ENCODE measurements around the gene VMP1. TPM values are rescaled to one million over a fixed set of nuclear protein-coding genes. Genes with fewer than 3 reads are reported as not detected.
"Not testable (repeated sequence)": the region's sequence is repeated elsewhere in the genome, so short reads cannot be mapped to it uniquely, and the experiment has no call there.

Gene VMP1
- total RNA-seq, 2 experiments from 2014 or later: 73.6 to 81.1 TPM

DNA sequence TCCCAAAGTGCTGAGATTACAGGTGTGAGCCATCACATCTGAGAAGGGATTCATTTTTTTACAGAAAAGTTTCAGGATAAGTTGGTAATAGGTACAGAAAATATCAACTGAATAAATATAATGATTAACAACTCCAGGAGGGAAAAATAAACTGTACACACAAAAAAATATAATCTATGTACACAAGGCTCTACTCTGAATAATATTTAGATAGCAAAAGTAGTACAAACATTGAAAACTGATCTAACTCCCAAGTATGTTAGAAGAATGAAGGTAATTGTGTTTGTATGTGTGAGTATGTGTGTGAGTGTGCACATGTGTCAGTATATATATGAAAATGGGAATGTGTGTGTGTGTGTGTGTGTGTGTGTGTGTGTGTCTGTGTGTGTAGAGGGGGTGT is 164.9 kb downstream of the VMP1 start:
- CTCF ChIA-PET: interaction anchor here (0.8 kb wide), 1 partner anchor 20 kb away, joined by 3 read pairs; no protein-coding TSS in a partner anchor

DNA sequence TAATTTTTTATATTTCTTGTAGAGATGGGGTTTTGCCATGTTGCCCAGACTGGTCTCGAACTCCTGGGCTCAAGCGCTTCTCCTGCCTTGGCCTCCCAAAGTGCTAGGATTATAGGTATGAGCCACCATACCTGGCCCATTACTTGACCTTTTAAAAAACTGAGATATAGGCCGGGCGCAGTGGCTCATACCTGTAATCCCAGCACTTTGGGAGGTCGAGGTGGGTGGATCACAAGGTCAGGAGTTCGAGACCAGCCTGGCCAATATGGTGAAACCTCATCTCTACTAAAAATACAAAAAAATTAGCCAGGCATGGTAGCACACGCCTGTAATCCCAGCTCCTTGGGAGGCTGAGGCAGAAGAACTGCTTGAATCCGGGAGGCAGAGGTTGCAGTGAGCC is 166.0 kb downstream of the VMP1 start:
- H3K9me3 ChIP-seq (ENCODE audit: control insufficient read depth in 1 of 2, insufficient read depth in 1 of 2, low read length in 2 of 2); H3K27ac ChIP-seq (ENCODE audit: low read depth in 1 of 2, low read length in 2 of 2); H3K4me1 ChIP-seq (ENCODE audit: insufficient read depth, low read length); POLR2A ChIA-PET; H3K9me3 Mint-ChIP-seq; H3K4me3 ChIP-seq (ENCODE audit: low read length); ATAC-seq (ENCODE audit: poor library complexity); H3K27me3 Mint-ChIP-seq; H3K4me1 Mint-ChIP-seq (ENCODE audit: low read depth); intact Hi-C loops (cut with DNase I, micrococcal nuclease); DNase-seq; H3K27me3 ChIP-seq (ENCODE audit: control insufficient read depth in 1 of 2, insufficient read depth in 2 of 2, low read length in 2 of 2); H3K27ac Mint-ChIP-seq; H3K4me3 Mint-ChIP-seq: not testable (repeated sequence)
- CTCF ChIA-PET: interaction anchor here (2.4 kb wide), 1 partner anchor 120 kb away, joined by 5 read pairs; no protein-coding TSS in a partner anchor
- H3K36me3 ChIP-seq (ENCODE audit: insufficient read depth, low read length): peaks cover 46% of the 10 kb centered on the region
- H3K36me3 Mint-ChIP-seq (ENCODE audit: low read depth): peaks cover 66% of the 10 kb centered on the region

More for the DNA sequence above, 164.9 kb downstream of the VMP1 start:
- Histone ChIP-seq H3K4me3 (ENCODE audit: low read length) (no peak overlapping the region), H3K36me3 (ENCODE audit: insufficient read depth, low read length) (peaks cover 41% of the 10 kb centered on the region), H3K27ac (ENCODE audit: low read depth in 1 of 2, low read length in 2 of 2) (no peak overlapping the region), H3K9me3 (ENCODE audit: control insufficient read depth in 1 of 2, insufficient read depth in 1 of 2, low read length in 2 of 2) (no peaks in the 10 kb centered on the region), H3K27me3 (ENCODE audit: control insufficient read depth in 1 of 2, insufficient read depth in 2 of 2, low read length in 2 of 2) (no peaks in the 10 kb centered on the region), H3K4me1 (ENCODE audit: insufficient read depth, low read length) (no peaks in the 10 kb centered on the region)
- intact Hi-C loops (cut with DNase I, micrococcal nuclease): no loop called here
- DNase-seq (no peak), ATAC-seq (ENCODE audit: poor library complexity) (no peak)
- Mint-ChIP-seq H3K27ac (no peak overlapping the region), H3K4me3 (no peak overlapping the region), H3K27me3 (no peaks in the 10 kb centered on the region), H3K36me3 (ENCODE audit: low read depth) (peaks cover 56% of the 10 kb centered on the region), H3K4me1 (ENCODE audit: low read depth) (no peaks in the 10 kb centered on the region), H3K9me3 (no peaks in the 10 kb centered on the region)
- TF ChIP-seq, protein P1, sequence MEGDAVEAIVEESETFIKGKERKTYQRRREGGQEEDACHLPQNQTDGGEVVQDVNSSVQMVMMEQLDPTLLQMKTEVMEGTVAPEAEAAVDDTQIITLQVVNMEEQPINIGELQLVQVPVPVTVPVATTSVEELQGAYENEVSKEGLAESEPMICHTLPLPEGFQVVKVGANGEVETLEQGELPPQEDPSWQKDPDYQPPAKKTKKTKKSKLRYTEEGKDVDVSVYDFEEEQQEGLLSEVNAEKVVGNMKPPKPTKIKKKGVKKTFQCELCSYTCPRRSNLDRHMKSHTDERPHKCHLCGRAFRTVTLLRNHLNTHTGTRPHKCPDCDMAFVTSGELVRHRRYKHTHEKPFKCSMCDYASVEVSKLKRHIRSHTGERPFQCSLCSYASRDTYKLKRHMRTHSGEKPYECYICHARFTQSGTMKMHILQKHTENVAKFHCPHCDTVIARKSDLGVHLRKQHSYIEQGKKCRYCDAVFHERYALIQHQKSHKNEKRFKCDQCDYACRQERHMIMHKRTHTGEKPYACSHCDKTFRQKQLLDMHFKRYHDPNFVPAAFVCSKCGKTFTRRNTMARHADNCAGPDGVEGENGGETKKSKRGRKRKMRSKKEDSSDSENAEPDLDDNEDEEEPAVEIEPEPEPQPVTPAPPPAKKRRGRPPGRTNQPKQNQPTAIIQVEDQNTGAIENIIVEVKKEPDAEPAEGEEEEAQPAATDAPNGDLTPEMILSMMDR (IDR thresholded peaks at IDR 0.05): no peak
- POLR2A ChIA-PET: no interaction called here

DNA sequence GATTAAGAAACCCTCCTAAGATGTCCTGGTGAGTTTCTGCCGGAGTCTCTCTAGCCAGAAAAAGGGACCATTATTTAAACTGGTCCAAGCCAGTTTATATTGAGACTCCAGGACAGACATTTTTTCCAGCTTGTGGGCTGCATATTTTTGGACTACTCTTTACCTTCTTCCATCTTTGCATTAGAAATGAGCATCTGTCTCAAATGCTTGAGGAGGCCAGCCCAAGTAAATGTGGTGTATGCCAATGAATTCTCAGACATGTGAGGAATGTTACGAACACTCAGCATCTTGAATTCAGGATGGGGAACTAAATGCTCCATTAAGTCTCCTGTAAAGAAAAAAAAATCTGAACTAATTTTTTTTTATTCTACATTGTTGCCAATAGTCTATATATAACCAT is 166.9 kb downstream of the VMP1 start:
- TF ChIP-seq, protein P1 (IDR thresholded peaks at IDR 0.05): no peak
- H3K36me3 ChIP-seq (ENCODE audit: insufficient read depth, low read length): peaks cover 49% of the 10 kb centered on the region
- intact Hi-C loops (cut with DNase I, micrococcal nuclease): no loop called here
- H3K4me3 ChIP-seq (ENCODE audit: low read length): no peak overlapping the region
- Mint-ChIP-seq H3K4me1 (ENCODE audit: low read depth) (no peaks in the 10 kb centered on the region), H3K27me3 (no peaks in the 10 kb centered on the region), H3K9me3 (no peaks in the 10 kb centered on the region), H3K4me3 (no peak overlapping the region), H3K36me3 (ENCODE audit: low read depth) (peaks cover 69% of the 10 kb centered on the region), H3K27ac (no peak overlapping the region)
- H3K27ac ChIP-seq (ENCODE audit: low read depth in 1 of 2, low read length in 2 of 2): no peak overlapping the region
- ATAC-seq (ENCODE audit: poor library complexity): no peak
- CTCF ChIA-PET: interaction anchor here (2.4 kb wide), 1 partner anchor 121 kb away, joined by 5 read pairs; no protein-coding TSS in a partner anchor
- H3K9me3 ChIP-seq (ENCODE audit: control insufficient read depth in 1 of 2, insufficient read depth in 1 of 2, low read length in 2 of 2): no peaks in the 10 kb centered on the region
- no peaks in the 10 kb centered on the region for H3K4me1 ChIP-seq (ENCODE audit: insufficient read depth, low read length)
- DNase-seq: no peak
- no peaks in the 10 kb centered on the region for H3K27me3 ChIP-seq (ENCODE audit: control insufficient read depth in 1 of 2, insufficient read depth in 2 of 2, low read length in 2 of 2)
- POLR2A ChIA-PET: no interaction called here

DNA sequence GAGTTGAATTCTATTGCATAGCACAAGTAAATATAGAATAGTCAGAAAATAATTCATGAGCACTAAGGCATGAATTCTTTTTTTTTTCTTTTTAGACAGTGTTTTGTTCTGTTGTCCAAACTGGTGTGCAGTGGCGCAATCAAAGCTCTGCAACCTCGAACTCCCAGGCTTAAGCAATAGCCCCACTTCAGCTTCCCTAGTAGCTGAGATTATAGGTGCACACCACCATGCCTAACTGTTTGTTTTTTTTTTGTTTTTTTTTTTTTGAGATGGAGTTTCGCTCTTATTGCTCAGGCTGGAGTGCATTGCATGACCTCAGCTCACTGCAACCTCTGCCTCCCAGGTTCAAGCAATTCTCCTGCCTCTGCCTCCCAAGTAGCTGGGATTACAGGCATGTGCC is 168.7 kb downstream of the VMP1 start:
- H3K4me3 ChIP-seq (ENCODE audit: low read length): no peak overlapping the region
- POLR2A ChIA-PET: no interaction called here
- CTCF ChIA-PET: interaction anchor here (0.9 kb wide), 1 partner anchor 17 kb away, joined by 4 read pairs; no protein-coding TSS in a partner anchor
- Mint-ChIP-seq H3K4me3 (no peak overlapping the region), H3K27me3 (no peaks in the 10 kb centered on the region), H3K27ac (no peak overlapping the region), H3K4me1 (ENCODE audit: low read depth) (no peaks in the 10 kb centered on the region), H3K36me3 (ENCODE audit: low read depth) (peaks cover 70% of the 10 kb centered on the region), H3K9me3 (no peaks in the 10 kb centered on the region)
- no peaks in the 10 kb centered on the region for H3K4me1 ChIP-seq (ENCODE audit: insufficient read depth, low read length)
- intact Hi-C loops (cut with DNase I, micrococcal nuclease): no loop called here
- no peak for ATAC-seq (ENCODE audit: poor library complexity)
- DNase-seq: no peak
- H3K9me3 ChIP-seq (ENCODE audit: control insufficient read depth in 1 of 2, insufficient read depth in 1 of 2, low read length in 2 of 2): no peaks in the 10 kb centered on the region
- no peaks in the 10 kb centered on the region for H3K27me3 ChIP-seq (ENCODE audit: control insufficient read depth in 1 of 2, insufficient read depth in 2 of 2, low read length in 2 of 2)
- peaks cover 64% of the 10 kb centered on the region for H3K36me3 ChIP-seq (ENCODE audit: insufficient read depth, low read length)
- TF ChIP-seq, protein P1 (IDR thresholded peaks at IDR 0.05): no peak
- H3K27ac ChIP-seq (ENCODE audit: low read depth in 1 of 2, low read length in 2 of 2): no peak overlapping the region
